Measurements from ENCODE around the gene TIA1.
"Not testable (repeated sequence)": the region's sequence is repeated elsewhere in the genome, so short reads cannot be mapped to it uniquely, and the experiment has no call there.

TIA1 gene

GRCh38 chr2:70223305-70223704 lies 25.1 kb downstream of the TIA1 start:
- not testable (repeated sequence) for DNase-seq (ENCODE audit: low read depth, low spot score)

- DNase-seq (ENCODE audit: low read depth, low spot score), result peak; percentile 36
Measured at GRCh38 chr2:70214953-70215549, 33.4 kb downstream of the TIA1 start.

- DNase-seq (ENCODE audit: low read depth, low spot score), result no peak
Measured at GRCh38 chr2:70214365-70214764, 34.1 kb downstream of the TIA1 start.

DNA sequence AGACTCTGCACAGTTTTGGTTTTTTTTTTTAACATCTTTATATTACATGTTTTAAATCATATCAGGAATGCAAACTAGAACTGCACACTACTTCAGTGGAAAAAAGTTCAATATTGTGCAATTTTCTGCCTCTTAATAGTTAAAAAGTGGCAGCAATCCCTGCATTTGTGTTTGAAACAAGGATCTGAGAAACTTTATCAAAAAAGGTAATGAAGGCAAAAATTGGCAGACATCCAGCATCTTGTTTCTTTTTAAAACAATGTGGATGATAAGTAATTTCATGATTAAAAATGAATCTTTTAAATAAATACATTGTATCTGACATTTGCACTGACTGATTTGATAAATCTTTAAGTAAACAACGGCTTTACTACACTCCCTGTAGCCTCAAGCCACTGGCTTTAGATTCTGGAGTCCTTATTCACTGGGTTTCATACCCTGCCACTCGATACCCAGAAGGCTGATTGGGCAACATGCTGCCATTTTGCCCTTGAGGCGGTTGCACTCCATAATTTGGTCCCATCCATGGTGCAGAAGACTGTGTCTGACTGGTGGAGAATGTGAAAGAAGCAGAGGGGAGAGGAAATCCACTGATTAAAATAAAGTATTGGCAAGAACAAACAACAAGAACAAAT lies 36.0 kb downstream of the TIA1 start:
- no peak for DNase-seq (ENCODE audit: low read depth, low spot score)

DNA sequence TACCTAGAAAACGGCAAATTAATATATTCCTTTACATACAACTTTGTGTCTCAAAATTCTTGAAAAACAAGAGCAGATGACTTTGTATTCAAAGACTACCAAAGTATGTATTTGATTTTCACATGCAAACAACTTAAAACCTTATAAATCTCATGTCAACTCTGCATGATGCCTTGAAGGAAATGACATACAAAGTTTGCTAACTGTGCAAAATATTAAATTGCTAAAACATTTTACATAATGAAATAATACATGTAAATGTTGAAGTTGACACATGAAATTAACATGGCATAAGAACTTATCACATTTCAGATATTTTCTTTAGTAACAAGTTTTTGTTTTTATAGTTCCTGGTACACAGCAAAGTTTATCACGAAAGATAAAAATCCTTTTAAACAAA lies 36.8 kb downstream of the TIA1 start:
- DNase-seq (ENCODE audit: low read depth, low spot score), result no peak

- no peak for DNase-seq (ENCODE audit: low read depth, low spot score)
Measured at GRCh38 chr2:70204452-70204851, 44.0 kb downstream of the TIA1 start.

GRCh38 chr2:70203086-70203485 lies 45.3 kb downstream of the TIA1 start:
- DNase-seq (ENCODE audit: low read depth, low spot score), result no peak

- DNase-seq (ENCODE audit: low read depth, low spot score), result no peak
Measured at GRCh38 chr2:70202236-70202806, 46.1 kb downstream of the TIA1 start.

GRCh38 chr2:70201831-70202230 lies 46.6 kb downstream of the TIA1 start:
- no peak for DNase-seq (ENCODE audit: low read depth, low spot score)

GRCh38 chr2:70201225-70201768 lies 47.1 kb downstream of the TIA1 start:
- DNase-seq (ENCODE audit: low read depth, low spot score), result no peak

- no peak for DNase-seq (ENCODE audit: low read depth, low spot score)
Measured at GRCh38 chr2:70199320-70199864, 49.0 kb downstream of the TIA1 start.

GRCh38 chr2:70192516-70192915 lies 55.9 kb downstream of the TIA1 start:
- DNase-seq (ENCODE audit: low read depth, low spot score), result no peak

DNA sequence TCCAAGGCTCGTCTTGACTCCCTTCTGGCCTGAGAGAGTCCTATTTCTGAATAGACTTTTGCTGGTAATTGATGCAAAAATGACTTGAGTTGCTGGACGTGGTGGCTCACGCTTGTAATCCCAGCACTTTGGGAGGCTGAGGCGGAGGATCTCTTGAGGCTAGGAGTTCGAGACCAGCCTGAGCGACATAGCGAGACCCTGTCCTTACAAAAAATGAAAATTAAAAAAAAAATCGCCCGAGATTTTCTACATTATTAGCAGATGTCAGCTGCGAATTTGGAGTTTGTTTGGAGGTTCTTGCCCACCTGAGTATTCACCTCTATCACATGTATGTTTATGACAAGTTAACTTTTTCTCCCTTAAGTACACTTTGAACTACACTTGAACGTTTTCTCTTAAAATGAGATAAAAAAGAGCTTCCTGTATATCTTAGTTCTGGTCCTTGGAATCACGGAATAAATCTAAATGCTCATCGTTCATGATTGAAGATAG lies 57.1 kb downstream of the TIA1 start:
- no peak for DNase-seq (ENCODE audit: low read depth, low spot score)

DNA sequence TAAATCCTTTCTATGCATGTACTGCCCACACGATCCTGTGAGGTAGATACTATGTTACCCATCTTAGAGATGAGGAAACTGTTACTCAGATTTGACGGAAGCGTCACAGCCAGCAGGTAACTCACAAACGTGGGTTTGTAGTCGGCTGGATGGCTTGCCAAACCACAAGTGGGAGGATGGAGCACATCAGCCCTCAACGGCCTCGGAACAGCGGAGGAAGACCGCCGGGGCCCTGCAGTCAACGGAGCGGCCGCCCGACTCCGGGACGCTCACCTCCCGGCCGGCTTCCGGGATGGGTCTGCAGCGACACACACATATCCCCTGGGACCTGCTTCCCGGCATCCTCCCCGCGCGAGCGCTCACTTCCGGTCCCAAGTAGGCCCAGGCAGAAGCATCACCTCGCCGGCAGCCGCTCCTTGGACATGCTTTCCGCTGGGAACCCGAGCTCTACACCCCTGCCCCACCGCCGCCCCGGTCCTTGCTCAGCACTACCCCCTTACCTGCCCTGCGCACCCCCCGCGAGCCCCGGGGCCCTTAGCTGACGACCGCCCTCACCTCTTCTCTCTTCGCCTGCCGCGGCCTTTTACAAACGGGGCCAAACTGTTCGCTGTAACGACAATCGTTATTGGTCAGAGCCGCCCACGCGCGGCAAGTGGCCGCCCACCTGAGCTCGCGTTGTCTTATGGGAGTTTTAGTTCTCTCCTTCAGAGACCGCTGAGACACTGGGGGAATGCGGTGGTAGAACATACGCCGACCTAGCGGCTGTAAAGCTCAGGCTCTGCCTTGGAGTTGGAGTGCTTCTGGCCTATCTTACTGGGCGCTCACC lies 57.8 kb downstream of the TIA1 start, which contains the start of gene C2orf42:
Gene C2orf42 (minus strand): TSS at position 602 of the 826 bp plus-strand sequence. CDS start 9,034 bp downstream, outside the sequence.
- DNase-seq (ENCODE audit: low read depth, low spot score), result peak; percentile 99

DNA sequence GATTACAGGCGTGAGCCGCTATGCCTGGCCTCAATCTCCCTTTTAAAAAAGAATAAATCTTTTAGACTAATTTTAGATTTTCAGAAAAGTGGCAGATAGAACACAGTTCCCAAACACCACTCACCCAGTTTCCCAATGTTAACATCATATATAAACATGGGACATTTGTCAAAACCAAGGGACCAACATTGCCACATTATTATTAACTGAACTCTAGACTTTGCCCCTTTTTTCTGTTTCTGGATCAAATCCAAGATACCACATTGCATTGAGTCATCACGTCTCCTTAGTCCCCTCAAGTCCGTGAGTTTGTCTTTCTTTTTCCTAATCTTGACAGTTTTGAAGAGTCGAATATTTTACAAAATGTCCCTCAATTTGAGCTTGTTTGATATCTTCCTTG lies 60.0 kb downstream of the TIA1 start:
- DNase-seq (ENCODE audit: low read depth, low spot score), result peak; percentile 14

- DNase-seq (ENCODE audit: low read depth, low spot score), result not testable (repeated sequence)
Measured at GRCh38 chr2:70187170-70187569, 61.3 kb downstream of the TIA1 start.

- DNase-seq (ENCODE audit: low read depth, low spot score), result no peak
Measured at GRCh38 chr2:70182689-70183088, 65.7 kb downstream of the TIA1 start.

GRCh38 chr2:70181363-70181956 lies 67.0 kb downstream of the TIA1 start:
- DNase-seq (ENCODE audit: low read depth, low spot score), result no peak

DNA sequence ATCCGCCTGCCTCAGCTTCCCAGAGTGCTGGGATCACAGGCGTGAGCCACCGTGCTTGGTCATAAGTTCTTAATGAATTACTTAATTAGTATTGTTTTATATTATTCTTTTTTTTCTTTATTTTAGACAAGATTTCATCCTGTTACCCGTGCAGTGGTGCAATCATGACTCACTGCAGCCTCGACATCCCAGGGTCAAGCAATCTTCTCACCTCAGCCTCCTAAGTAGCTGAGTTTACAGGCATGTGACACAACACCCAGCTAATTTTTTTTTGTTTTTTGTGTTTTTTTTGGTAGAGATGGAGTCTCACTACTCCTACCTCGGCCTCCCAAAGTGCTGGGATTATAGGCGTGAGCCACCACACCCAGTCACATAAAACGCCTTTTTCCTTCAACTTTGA lies 74.9 kb downstream of the TIA1 start:
- DNase-seq (ENCODE audit: low read depth, low spot score), result no peak

- not testable (repeated sequence) for DNase-seq (ENCODE audit: low read depth, low spot score)
Measured at GRCh38 chr2:70169654-70170245, 78.7 kb downstream of the TIA1 start.

DNA sequence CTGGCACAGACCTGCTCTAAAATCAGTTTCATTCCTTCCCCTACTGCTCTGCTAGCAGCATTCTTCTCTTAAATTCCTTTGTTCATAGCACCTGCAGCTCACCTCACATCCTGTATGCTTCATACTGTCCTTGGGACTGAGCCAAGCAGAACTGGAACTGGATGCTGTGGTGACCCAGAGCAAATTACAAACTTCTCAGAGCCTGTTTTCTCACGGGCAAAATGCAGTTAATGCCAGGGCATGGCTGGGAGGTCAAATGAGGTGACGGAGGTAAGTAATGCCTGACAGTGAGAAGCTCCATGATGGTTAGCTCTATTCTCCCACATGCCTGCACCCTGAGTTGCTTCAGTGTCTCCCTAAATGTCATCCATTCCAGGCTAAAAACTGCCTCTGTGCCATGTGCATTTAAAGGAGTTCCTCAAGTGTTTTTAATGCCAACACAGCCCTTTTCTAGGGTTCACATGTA lies 87.3 kb downstream of the TIA1 start:
- peak; percentile 13 for DNase-seq (ENCODE audit: low read depth, low spot score)
